HepG2 (cell line): ENCODE measurements around the gene GALNT16. TPM values are rescaled to one million over a fixed set of nuclear protein-coding genes. Genes with fewer than 3 reads are reported as not detected.

Source experiments
- ATAC-seq: fragments of 200-7000 bp; cut with Tn5 transposase; 3 replicates; pipeline ENCODE4 v1.9.1; 2020; ENCODE audit warnings: mild to moderate bottlenecking, moderate library complexity
- BruUV-seq: library from RNA; stranded (reverse); fragments of 400-500 nt; replicated peaks from 2 replicates; lab custom pipeline; 2021; lab: Mats Ljungman, UMichigan
- CTCF ChIA-PET: fragments of 300-600 bp; formaldehyde crosslinking; extraction: SDS; loops from one replicate; lab custom pipeline; 2021; ENCODE audit warnings: low total read pairs, inconsistent platforms, low intra/inter-chr PET ratio; lab: Yijun Ruan, JAX
- POLR2A ChIA-PET: fragments of 350-600 bp; sonication (Branson Sonifier 250); formaldehyde crosslinking; loops from one replicate; lab custom pipeline; 2020; ENCODE audit warnings: antibody characterized with exemption, inconsistent platforms; lab: Yijun Ruan, JAX
- DNase-seq: peaks from one replicate; pipeline ENCODE4 v3.0.0-alpha.2; 2015; ENCODE audit warnings: low spot score
- FAIRE-seq: peaks from 3 replicates; lab custom pipeline; 2011; peaks lifted over from hg19 to GRCh38; lab: Jason Lieb, UNC
- H2AFZ ChIP-seq: one replicate; pipeline ENCODE4 v1.6.1; 2011; ENCODE audit warnings: low read length, inconsistent platforms
- H3K27ac ChIP-seq: fragments of 300-600 bp; 3 replicates; pipeline ENCODE4 v1.8.0; 2011; ENCODE audit warnings: mixed run types, mild to moderate bottlenecking, mixed read lengths, low read length, inconsistent platforms; ENCODE audit not compliant: insufficient read depth; ENCODE audit errors: extremely low read length
- H3K27me3 ChIP-seq, 2 experiments: fragments of 200-600 bp in 1 of 2; 2 replicates in 1 of 2; 3 replicates in 1 of 2; pipeline versions ENCODE4 v1.6.0 to v1.8.0; 2011; ENCODE audit warnings: low read length in 2 of 2, mild to moderate bottlenecking in 2 of 2, moderate library complexity in 2 of 2, inconsistent platforms in 1 of 2; ENCODE audit not compliant: insufficient read depth in 2 of 2, control insufficient read depth in 1 of 2
- H3K36me3 ChIP-seq, 2 experiments: fragments of 200-600 bp in 1 of 2; replicated peaks in 1 of 2; 2 replicates in 1 of 2; 3 replicates in 1 of 2; pipeline versions ENCODE4 v1.5.1 to v1.8.0; 2011; ENCODE audit warnings: low read length in 2 of 2, inconsistent platforms in 1 of 2; ENCODE audit not compliant: insufficient read depth in 2 of 2, control insufficient read depth in 1 of 2
- H3K4me1 ChIP-seq: 2 replicates; pipeline ENCODE4 v1.5.1; 2012; ENCODE audit warnings: low read length, inconsistent platforms; ENCODE audit not compliant: insufficient read depth
- H3K4me2 ChIP-seq: 2 replicates; pipeline ENCODE4 v1.6.0; 2011; ENCODE audit warnings: low read depth, low read length, inconsistent platforms
- H3K4me3 ChIP-seq, 3 experiments: fragments of 200-600 bp in 1 of 3; sonication (generic), shearing (Covaris generic) in 1 of 3; replicated peaks in 1 of 3; 2 replicates each; pipeline ENCODE4 v1.5.1; 2011 to 2016; ENCODE audit warnings: low read length in 3 of 3, inconsistent platforms in 2 of 3, low read depth in 2 of 3, mild to moderate bottlenecking in 2 of 3, control low read depth in 1 of 3, mixed read lengths in 1 of 3; ENCODE audit not compliant: insufficient read depth in 1 of 3
- H3K79me2 ChIP-seq: one replicate; pipeline ENCODE4 v1.6.1; 2011; ENCODE audit warnings: low read length, inconsistent platforms; ENCODE audit not compliant: insufficient read depth
- H3K9ac ChIP-seq: 2 replicates; pipeline ENCODE4 v1.6.0; 2011; ENCODE audit warnings: mild to moderate bottlenecking, low read depth, low read length, inconsistent platforms; ENCODE audit not compliant: insufficient read depth
- H3K9me3 ChIP-seq: 2 replicates; pipeline ENCODE4 v1.5.1; 2012; ENCODE audit warnings: mild to moderate bottlenecking, low read length
- H4K20me1 ChIP-seq: 2 replicates; pipeline ENCODE4 v1.6.0; 2011; ENCODE audit warnings: inconsistent platforms, mild to moderate bottlenecking, low read length, moderate library complexity; ENCODE audit not compliant: insufficient read depth
- ZNF737 ChIP-seq: sonication (generic); formaldehyde crosslinking; IDR thresholded peaks from 2 replicates; pipeline ENCODE4 v1.5.0; 2020; ENCODE audit warnings: missing genetic modification reagents, mild to moderate bottlenecking, borderline replicate concordance
- ZNF773 ChIP-seq: sonication (generic); formaldehyde crosslinking; IDR thresholded peaks from 2 replicates; pipeline ENCODE4 v1.4.0; 2020; ENCODE audit warnings: missing genetic modification reagents, borderline replicate concordance
- ZNF792 ChIP-seq: IDR thresholded peaks from 2 replicates; pipeline ENCODE4 v1.6.1; 2016
- WGBS: methylation state at CpG from one replicate; pipeline ENCODE4 v1.1.6; 2017; ENCODE audit warnings: low lambda C conversion rate; 5-methylcytosine and 5-hydroxymethylcytosine counted together
- in situ Hi-C: cut with HindIII; loops from 2 replicates; pipeline ENCODE4 v1.10.0; 2017; ENCODE audit warnings: low pct_unique_long_range_greater_than_20kb; ENCODE audit not compliant: extremely low pct_ligation_motif_present
- intact Hi-C: fragments of 100-400 bp; cut with micrococcal nuclease; formaldehyde crosslinking; loops from one replicate; pipeline ENCODE4 v1.10.0; 2022; ENCODE audit not compliant: unreplicated experiment
- polyA plus RNA-seq, 8 experiments: library from polyadenylated mRNA; depleted of rRNA in 3 of 8; stranded (reverse) in 7 of 8; unstranded in 1 of 8; fragments of >200 nt; fragmentation: Illumina TruSeq in 4 of 8; extraction: Trizol in 4 of 8; gene quantifications; 2 replicates each; pipeline versions ENCODE4 v1.2.1 to v1.2.3, GENCODE V29; 2011 to 2016; ENCODE audit warnings: low read depth in 4 of 8, missing spikeins in 1 of 8, mixed read lengths in 1 of 8; ENCODE audit not compliant: insufficient read depth in 1 of 8
- total RNA-seq, 5 experiments: library from RNA; depleted of rRNA; stranded (reverse); fragments of >200 nt; fragmentation: Illumina TruSeq; extraction: Trizol; gene quantifications; 2 replicates each; pipeline ENCODE4 v1.2.3, GENCODE V29; 2016; ENCODE audit warnings: low read depth in 1 of 5

Gene GALNT16
- total and polyA plus RNA-seq, 2 of the 13 experiments (the other 11 are each of a cell fraction or from before 2014, with no cell fraction given): 0.54 to 0.82 TPM

GRCh38 chr14:69351385-69351784 is 91.4 kb downstream of the GALNT16 start:
- POLR2A ChIA-PET: no interaction called here
- WGBS: 31% methylated on average over 3 of the region's 3 CpGs
- CTCF ChIA-PET: no interaction called here
- no peaks in the 10 kb centered on the region for H3K36me3 ChIP-seq
- no peaks in the 10 kb centered on the region for H3K9me3 ChIP-seq
- H3K27ac ChIP-seq: no peak overlapping the region
- H3K79me2 ChIP-seq: no peaks in the 10 kb centered on the region
- peaks cover 1 to 18% of the 10 kb centered on the region in 2 experiments; a peak in 2 of 5 replicates for H3K27me3 ChIP-seq
- in situ Hi-C loops: loop anchor here (5.0 kb wide), 1 partner anchor 89 kb away; the partner anchor contains the start of gene GALNT16
- ATAC-seq (no peak), FAIRE-seq (no peak), DNase-seq (no peak)
- no peak overlapping the region for H2AFZ ChIP-seq
- no peak for TF ChIP-seq ZNF773
- peaks cover 25% of the 10 kb centered on the region for H3K4me1 ChIP-seq
- H3K9ac ChIP-seq: no peak overlapping the region
- H3K4me2 ChIP-seq: no peak overlapping the region
- no peaks in the 10 kb centered on the region for H4K20me1 ChIP-seq
- intact Hi-C loops: no loop called here
- no peak overlapping the region for H3K4me3 ChIP-seq
- no TSS peak for BruUV-seq

- BruUV-seq: no TSS peak
- Histone ChIP-seq H2AFZ (no peak overlapping the region), H3K9me3 (no peaks in the 10 kb centered on the region), H3K79me2 (no peaks in the 10 kb centered on the region), H4K20me1 (no peaks in the 10 kb centered on the region), H3K9ac (no peak overlapping the region), H3K4me1 (peaks cover 27% of the 10 kb centered on the region), H3K27me3 (peaks cover 1 to 18% of the 10 kb centered on the region in 2 experiments; a peak in 2 of 5 replicates), H3K4me3 (no peak overlapping the region), H3K4me2 (no peak overlapping the region), H3K36me3 (no peaks in the 10 kb centered on the region), H3K27ac (no peak overlapping the region)
- no peak for FAIRE-seq
- POLR2A ChIA-PET: no interaction called here
- 23% methylated on average over 4 of the region's 5 CpGs for WGBS
- in situ Hi-C loops (loop anchor here (5.0 kb wide), 1 partner anchor 90 kb away; the partner anchor contains the start of gene GALNT16), intact Hi-C loops (no loop called here)
- DNase-seq: no peak
- ATAC-seq: no peak
- CTCF ChIA-PET: no interaction called here
- TF ChIP-seq ZNF792 (CRISPR knock-in tag) (no peak), ZNF737 (CRISPR knock-in tag) (no peak)
Observed at GRCh38 chr14:69351911-69352310, 92.0 kb downstream of the GALNT16 start.
